Measurements from ENCODE around the gene MASP2.
"Not testable (repeated sequence)": the region's sequence is repeated elsewhere in the genome, so short reads cannot be mapped to it uniquely, and the experiment has no call there.

MASP2 gene

DNA sequence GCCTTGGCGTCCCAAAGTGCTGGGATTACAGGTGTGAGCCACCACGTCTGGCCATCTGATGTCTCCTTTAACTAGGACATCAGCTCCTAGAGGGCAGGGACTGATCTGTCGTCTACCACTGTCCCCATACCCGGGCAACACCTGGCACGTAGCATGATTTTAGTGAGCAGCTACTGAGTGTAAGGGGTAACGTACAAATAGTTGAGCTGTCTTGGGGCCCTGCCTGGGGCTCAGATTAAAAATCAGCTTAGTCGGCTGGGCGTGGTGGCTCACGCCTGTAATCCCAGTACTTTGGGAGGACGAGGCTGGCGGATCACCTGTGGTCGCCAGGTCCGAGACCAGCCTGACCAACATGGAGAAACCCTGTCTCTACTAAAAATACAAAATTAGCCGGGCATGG is 11.0 kb upstream of the MASP2 start:
- DNase-seq = no peak

DNA sequence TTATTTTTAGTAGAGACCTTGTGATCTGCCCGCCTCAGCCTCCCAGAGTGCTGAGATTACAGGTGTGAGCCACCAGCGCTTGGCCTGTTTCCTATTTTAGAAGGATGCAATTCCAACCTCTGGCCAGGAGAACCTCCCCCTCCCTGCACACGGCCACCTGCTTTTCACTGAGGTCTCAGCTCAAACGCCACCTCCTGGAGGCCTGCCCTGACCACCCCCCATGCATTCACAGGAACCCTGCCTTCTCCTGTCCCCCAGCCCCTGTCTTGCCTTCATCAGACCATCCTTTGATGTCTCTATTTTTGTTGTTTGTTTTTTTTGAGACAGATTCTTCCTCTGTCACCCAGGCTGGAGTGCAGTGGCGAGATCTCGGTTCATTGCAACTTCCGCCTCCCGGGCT is 10.4 kb upstream of the MASP2 start:
- DNase-seq = no peak

DNA sequence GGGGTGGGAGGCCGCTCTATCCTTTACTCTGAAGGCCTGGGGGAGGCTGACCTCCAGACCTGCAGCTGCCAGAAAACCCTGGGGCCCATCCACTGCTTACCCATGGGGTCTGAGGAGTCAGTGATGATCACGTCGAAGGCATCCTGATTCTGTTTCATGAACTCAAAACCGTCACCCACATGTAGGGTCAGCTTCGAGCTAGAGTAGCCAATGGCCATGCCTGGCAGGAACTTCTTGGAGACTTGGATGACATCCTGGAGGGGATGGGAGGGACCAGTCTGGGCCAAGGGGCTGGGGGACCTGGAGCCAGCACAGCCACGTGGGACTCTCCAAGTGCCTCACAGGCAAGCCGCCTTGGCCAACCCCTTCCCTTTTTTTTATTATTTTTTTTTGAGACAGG is 9.5 kb upstream of the MASP2 start:
- no peak for DNase-seq

DNA sequence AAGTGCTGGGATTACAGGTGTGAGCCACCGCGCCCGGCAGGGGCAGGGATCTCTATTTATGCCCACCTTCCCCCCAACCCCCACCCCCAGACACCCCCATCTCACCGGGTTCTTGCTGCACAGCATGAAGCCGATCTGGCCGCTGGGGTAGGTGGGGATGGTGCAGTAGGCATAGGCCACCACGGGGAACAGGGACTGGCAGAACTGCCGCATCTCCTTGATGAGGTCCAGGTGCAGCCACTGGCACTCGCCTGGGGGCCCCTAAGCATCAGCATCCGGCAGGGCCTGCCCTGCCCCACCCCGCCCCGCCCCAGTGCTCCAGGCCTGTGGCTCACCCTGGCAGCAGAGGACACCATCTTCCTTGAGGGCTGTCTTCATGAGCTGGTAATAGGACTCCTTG is 8.6 kb upstream of the MASP2 start:
- DNase-seq = no peak

DNA sequence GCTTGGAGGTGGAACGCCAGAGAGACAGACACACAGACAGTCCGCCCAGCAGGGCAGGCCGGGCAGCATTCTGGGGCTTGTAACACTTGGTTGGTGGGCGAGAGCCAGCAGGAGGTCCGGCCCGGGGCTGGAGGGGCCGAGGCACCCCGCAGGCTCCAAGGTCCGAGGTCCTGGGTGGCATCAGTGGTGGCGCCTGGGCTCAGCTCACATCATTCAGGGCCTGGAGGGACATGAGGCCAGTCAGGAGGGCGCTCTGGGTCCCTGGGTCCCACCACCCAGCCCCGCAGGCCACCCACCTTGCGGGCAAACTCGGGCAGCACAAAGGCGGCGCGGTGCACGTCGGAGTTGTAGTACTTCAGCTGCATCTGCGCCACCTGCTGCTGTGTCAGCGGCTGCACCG is 7.6 kb upstream of the MASP2 start:
- DNase-seq = no peak

DNA sequence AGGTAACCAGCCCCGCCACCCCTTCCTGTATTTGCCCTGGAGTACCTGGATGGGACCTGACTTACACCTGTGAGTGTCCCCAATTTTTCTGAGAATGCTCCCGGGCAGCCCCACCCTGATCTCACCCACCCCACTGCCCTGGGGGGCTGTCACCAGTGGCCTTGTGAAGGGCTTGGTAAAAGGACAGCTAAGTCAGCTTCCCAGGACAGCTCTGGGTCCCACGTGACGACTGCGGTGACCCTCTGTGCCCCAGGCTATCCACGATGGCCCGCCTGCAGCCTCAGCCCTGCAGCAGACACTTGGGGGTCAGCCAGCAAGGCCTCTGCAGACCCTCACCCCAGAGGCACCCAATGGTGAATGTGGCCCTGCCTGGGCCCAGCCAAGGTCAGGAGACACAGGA is 7.1 kb upstream of the MASP2 start:
- DNase-seq = no peak

DNA sequence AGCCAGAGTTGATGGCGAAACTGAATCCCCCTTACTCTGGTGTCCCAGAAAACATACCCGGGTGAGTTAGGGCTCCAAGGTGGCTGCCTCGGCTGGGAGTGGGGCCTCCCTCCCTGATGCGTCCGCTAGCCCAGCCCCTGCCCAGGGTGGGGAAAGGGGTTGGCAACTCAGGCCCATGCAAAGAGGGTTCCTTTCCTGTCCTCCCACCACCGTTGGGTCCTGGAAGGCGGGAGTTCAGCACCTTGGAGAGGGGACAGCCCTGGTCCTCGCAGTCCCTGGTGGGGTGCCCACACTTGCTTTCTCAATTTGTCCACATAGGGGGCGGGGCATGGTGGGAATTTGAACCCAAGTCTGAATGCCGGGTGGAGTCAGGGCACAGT is 6.7 kb upstream of the MASP2 start:
- DNase-seq = no peak

DNA sequence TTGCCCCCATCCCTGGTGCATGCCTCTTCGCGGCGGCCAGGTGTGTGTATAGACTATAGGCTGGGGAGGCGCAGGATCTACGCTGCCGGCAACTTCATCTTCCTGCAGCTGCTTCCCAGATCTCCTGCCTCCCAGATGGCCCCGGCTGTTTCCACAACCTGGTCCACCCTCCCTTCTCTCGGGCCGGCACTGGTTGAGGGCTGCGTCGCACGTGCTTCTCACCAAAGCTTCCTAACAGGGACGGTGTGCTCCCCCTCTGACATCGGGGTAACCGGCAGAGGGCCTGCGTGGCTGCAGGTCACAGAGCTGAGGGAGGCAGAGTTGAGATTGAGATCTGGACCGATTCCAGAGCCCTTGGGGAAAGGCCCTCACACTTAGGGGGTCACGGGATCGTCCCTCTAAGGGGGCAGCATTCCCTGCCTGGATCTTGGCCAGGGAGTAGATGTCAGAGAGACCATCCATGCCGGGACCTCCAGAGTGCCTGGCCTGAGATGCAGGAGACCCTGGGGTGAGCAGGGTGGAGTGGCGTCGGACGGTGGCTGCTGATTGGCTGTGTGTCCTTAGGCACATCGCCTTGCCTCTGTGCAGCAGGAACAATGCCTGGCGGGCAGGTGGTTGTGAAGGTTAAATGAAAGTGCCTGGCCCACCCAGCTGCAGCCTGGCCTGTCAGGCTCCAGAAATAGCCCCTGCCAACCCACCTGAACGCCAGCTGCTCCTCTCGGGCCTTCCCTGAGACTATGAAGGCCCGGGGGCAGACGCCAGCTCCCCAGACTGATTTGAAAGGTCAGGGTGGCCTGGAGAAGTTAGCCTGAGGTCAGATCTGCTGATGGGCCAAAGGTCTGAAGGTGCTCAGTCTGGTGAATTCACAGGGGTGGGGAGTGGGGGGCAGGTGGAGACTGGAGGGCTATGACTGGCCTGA is 6.1 kb upstream of the MASP2 start:
- DNase-seq = no peak

DNA sequence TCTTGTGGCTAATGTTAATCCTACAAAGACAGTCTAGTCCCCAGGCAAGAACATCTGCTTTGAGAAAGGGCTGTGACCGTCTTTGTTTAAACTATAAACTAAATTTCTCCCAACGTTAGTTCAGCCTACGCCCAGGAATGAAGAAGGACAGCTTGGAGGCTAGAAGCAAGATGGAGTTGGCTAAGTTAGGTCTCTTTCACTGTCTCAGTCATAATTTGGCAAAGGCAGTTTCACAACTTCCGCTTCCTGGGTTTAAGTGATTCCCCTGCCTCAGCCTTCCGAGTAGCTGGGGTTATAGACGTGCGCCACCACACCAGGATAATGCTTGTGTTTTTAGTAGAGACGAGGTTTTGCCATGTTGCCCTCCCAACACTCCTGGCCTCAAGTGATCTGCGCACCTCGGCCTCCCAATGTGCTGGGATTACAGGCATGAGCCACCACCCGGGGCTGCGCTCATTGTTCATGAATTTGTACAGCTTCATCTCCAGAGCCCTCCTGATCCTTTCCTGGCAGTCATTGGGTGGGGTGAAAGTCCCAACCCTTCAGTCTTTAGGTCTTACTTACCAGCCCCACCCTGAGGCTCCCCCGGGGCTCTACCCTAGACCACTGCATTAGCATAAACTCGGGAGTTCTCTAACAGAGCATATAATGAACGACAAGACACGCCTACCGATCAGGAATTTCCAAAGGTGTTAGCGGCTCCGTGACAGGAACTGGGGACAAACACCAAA is 4.9 kb upstream of the MASP2 start:
- DNase-seq = no peak

DNA sequence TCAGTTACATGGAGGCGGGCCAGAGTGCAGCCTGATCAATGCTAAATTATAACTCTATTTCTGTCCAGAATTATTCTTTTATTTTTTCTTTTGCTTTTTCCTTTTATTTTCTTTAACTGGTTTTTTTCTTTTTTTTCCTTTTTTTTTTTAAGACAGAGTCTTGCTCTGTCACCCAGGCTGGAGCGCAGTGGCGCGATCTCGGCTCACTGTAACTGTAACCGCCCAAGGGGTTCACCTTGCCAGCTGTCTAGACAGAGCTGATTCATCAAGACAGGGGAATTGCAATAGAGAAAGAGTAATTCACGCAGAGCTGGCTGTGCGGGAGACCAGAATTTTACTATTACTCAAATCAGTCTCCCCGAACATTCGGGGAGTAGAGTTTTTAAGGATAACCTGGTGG is 4.1 kb upstream of the MASP2 start:
- DNase-seq = not testable (repeated sequence)

DNA sequence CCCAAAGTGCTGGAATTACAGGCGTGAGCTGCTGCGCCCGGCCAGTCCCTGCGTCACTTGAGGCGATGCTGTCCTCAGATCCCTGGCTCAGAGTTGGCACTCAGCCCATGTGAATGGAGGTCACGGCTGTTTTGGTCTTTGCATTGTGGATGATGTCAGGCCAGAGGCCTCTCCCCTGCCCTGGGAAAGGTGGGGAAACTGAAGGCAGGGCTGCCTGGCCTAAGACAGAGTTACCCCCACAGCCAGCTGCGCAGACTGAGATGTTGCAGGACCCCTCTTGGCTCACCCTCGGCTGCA is 821 bp downstream of the MASP2 start:
- no peak for DNase-seq

DNA sequence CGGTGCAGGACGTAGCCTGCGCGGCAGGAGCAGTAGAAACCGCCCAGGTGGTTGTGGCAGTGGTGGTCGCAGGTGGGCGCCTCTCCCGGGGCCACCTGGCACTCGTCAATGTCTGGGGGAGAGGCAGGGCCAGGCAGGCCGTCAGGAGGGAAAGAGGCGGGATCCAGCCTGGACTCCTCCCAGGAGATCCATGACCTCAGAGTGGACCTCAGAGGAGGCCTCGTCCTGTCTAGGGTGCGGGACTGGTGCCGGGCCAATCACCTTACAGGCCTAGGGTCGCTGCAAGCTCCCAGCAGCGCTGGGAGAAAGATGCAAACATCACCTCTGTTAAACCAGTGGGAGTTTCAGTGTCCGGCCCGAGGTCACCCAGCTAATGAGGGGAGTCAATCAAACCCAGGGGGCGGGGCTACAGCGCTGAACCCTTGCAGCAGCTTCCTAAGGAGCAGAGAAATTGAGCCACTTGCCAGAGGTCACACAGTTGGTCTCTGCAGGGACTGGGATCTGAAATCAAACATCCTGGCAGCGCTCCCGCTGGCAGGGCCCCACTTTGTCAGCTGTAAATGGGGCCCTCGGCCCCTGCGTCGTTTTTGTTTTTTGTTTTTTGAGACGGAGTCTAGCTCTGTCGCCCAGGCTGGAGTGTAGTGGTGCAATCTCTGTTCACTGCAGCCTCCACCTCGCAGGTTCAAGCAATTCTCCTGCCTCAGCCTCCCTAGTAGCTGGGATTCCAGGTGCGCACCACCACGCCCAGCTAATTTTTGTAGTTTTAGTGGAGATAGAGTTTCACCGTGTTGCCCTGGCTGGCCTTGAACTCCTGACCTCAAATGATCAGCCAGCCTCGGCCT is 1.4 kb downstream of the MASP2 start:
- no peak for DNase-seq

DNA sequence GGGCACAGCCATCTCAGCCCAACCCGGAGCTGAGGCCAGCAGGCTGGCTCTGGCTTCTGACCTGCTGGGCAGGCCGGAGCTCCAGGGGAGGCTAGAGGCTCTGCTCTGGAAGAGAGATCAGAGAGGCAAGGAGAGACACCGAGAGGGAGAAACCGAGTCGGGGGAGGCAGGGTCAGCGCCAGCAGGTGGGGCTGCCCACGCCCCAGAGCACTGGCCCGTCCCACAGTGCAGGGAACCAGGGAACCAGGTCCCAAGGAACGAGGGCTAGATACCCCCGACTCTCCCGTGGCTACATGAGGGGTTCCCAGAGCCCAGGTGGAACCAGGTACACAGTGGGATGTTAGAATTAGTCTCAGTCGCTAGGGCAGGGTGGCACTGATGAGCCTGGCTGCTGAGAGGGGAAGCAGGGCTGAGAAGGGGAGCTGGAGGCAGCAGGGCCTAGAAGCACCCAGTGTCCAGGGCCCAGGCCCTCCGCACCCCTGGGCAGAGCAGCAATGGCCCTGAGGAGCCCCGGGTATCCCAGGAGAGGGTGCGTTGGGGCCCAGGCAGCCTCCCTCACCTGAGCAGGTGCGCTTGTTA is 2.1 kb downstream of the MASP2 start:
- DNase-seq = no peak

DNA sequence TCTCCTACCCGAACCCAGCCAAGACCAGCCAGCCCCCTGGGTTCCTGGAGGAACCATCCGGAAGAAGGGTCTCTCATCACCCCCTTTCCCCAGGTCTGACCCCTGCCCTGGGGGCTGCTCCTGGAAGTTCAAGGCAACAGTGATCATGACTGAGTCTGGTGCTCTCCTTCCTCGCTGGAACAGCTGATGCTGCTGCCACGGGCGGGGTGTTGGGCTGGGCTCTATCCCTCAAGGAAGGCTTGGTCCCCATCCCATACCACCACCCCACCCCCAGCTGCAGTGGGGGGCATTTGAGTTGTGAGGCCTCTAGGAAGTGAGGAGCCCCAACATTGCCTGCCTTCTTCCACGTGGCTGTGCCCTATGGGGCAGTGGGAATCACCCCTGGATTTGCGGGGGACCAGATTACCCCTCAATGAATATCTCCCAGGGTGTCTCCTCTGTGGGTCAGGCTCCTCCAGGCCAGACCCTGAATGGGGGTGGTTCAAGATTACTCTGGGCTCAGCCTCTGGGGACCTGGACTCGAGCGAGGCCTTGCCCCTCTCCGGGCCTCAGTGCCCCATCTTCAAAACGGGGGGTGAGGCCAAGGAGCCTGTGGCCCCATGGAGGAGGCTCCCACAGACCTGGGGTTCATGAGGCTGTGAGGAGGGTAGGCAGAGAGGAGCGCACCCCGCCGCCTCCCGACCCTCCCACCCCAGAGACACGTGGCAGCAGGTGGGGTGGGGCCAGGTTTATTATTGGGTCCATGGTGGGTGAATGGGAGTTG is 2.8 kb downstream of the MASP2 start:
- DNase-seq = no peak

DNA sequence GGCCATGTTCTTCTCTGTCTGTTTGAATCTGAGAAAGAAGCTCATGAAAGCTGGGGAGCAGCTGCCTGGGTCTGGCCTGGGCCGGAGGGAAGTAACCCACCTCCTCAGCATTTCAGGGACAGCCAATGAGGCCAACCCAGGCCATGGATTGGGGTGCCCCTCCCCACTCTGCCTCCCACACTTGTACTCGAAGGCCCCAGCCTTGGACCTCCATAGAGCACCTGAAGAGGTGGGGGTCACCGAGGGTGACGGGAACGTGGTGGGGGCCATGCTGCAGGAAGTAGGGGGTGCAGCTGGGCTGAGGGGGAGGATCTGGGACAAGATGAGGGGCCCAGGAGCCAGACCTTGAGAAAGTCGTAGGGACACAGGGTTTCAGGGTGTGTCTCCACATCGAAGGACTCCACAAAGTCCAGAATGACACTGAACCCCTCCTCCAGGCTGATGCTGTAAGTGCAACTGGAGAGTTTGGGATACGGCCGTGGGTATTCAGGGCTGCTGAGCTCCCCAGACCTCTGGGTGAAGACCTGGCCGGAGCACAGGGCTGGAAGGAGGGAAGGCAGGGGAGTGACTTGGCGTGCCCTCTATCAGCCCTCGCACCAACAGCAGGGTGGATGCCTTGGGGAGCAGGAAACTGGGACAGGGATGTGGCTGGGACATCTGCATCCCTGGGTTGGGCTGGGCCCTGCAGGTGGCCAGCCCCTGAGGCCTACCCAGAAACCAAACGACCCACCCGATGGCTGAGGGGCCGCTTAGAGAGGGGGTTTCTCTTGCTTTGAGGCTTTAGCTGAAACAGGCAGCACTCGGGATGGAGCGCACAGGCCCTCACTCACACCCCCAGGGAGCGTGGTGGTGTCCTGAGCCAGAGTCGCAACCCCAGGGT is 3.8 kb downstream of the MASP2 start:
- no peak for DNase-seq

DNA sequence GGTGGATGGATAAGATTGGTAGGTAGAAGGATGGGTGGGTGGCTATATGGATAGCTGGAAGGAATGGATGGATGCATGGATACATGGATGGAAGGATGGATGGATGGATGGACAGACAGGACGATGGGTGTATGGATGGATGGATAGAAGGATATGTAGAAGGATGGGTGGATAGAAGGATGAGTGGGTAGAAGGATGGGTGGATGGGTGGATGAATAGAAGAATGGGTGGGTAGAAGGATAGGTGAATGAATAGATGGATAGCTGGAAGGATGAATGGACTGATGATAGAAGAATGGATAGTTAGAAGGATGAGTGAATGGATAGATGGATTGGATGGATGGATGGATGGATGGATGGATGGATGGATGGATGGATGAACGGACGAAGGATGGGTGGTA is 5.0 kb downstream of the MASP2 start:
- DNase-seq = no peak

DNA sequence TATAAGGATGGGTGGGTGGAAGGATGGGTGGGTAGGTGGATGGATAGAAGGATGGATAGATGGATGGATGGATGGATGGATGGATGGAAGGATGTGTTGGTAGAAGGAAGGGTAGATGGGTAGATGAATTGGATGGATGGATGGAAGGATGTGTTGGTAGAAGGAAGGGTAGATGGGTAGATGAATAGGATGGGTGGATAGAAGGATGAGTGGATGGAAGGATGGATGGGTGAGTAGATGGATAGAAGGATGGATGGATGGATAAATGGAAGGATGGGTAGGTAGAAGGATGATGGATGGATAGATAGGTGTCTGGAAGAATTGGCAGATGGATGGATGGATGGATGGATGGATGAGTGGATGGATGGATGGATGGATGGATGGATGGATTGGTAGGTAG is 6.0 kb downstream of the MASP2 start:
- no peak for DNase-seq

DNA sequence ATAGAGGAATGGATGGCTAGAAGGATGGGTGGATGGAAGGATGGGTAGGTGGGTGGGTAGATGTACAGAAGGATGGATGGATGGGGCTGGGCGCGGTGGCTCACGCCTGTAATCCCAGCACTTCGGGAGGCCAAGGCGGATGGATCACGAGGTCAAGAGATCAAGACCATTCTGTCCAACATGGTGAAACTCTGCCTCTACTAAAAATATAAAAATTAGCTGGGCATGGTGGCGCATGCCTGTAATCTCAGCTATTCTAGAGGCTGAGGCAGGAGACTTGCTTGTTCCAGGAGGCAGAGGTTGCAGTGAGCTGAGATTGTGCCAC is 7.0 kb downstream of the MASP2 start:
- not testable (repeated sequence) for DNase-seq

DNA sequence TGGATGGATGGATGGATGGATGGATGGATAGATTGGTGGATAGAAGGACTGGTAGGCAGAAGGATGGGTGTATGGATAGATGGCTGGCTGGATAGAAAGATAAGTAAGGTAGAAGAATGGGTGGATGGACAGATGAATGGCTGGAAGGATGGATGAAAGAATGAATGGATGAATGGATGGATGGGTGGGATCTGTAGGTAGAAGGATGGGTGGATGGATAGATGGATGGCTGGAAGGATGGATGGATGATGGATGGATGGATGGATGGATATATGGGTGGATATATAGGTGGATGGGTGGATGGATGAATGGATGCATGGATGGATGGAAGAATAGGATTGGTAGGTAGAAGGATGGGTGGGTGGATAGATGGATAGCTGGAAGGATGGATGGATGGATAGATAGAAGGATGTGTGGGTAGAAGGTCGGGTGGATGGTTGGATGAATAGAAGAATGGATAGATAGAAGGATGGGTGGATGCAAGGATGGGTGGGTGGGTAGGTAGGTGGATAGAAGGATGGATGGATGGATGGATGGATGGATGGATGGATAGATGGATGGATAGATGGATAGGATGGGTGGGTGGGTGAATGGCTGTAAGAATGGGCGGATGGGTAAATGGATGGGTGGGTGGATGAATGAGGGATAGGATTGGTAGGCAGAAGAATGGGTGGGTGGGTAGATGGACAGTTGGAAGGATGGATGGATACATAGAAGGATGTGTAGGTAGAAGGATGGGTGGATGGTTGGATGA is 7.5 kb downstream of the MASP2 start:
- DNase-seq = no peak

DNA sequence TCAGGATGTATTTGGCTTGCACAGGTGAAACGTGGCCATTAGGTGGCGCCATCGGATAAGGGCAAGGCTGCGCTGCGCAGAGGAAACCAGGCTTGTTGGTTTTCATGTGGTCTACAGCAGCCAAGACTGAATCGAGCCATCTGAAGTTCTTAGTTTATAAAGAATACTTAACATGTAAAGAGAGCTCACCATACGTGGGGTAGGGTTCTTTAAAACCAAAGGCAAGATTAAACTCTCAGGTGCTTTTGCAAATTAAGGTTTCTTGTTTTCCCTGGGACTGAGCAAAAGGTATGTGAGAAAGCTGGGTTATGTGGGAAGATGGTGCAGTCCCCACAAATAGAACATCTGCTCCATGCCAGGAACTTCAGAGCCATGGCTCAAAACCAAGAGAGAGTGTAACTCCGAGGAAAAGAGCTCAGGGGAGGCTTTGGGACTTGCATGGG is 9.3 kb downstream of the MASP2 start:
- peak; percentile 67 for DNase-seq

Data from kidney glomerular epithelial cell (primary cell).